Activated CD8-positive, alpha-beta memory T cell treated with anti-CD3 and anti-CD28 coated beads for 36 hours (primary cell): ENCODE measurements around the gene CDH22. TPM values are rescaled to one million over a fixed set of nuclear protein-coding genes. Genes with fewer than 3 reads are reported as not detected.

Experiments used
- CTCF ChIA-PET: fragments of 350-600 bp; sonication (Branson Sonifier 250); formaldehyde crosslinking; loops from one replicate; lab custom pipeline; 2021; ENCODE audit warnings: antibody characterized with exemption; lab: Charles Lee
- POLR2A ChIA-PET: fragments of 350-600 bp; sonication (Branson Sonifier 250); formaldehyde crosslinking; loops from one replicate; lab custom pipeline; 2021; ENCODE audit warnings: antibody characterized with exemption; lab: Charles Lee
- total RNA-seq, 2 experiments: library from RNA; stranded (reverse); gene quantifications; one replicate each; pipeline ENCODE4 v1.2.3, GENCODE V29; 2021

Gene CDH22
- total RNA-seq, 2 experiments from 2014 or later, result not detected

DNA sequence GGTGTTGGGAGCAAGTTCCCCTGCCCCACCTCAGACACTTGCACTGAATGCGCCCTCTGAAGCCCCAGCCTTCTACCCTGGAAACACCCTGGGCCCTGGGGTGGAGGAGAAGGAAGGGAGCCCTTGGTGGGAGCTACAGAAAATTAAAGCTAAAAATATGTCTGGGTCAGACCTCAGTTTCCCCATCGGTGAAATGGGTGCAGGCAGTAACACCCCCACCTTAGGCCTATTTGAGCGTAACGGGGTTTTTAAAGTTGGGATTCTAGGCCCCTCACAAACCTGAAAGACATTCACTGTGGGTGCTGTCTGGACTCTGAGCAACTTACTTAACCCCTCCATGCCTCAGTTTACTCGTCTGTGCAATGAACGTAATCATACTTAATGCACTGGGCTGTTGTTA, 19.3 kb upstream of the CDH22 start:
- CTCF ChIA-PET, result no interaction called here

DNA sequence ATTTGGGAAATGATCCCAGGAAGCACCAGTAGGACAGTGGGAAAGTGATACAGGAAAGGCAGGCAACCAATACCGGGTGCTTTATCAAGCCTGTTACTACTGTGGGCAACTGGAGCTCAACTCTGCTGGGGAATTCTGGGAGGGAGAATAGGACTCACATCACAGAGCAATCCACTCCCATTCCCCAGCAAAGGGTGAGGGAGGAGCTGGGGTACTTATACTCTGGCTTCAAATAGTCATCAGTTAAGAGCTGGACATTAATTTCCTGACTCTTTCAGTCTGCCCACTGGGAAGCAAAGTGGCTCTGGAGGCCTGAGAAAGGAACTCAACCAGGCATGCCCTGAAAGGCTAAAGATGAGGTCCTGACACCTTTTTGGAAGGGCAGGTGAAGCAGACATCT, 17.5 kb upstream of the CDH22 start:
- POLR2A ChIA-PET, result no interaction called here
- CTCF ChIA-PET, result interaction anchor here (1.6 kb wide), 1 partner anchor 23 kb away, joined by 4 read pairs; no protein-coding TSS in a partner anchor

More for the DNA sequence above, 19.3 kb upstream of the CDH22 start:
- POLR2A ChIA-PET, result no interaction called here

DNA sequence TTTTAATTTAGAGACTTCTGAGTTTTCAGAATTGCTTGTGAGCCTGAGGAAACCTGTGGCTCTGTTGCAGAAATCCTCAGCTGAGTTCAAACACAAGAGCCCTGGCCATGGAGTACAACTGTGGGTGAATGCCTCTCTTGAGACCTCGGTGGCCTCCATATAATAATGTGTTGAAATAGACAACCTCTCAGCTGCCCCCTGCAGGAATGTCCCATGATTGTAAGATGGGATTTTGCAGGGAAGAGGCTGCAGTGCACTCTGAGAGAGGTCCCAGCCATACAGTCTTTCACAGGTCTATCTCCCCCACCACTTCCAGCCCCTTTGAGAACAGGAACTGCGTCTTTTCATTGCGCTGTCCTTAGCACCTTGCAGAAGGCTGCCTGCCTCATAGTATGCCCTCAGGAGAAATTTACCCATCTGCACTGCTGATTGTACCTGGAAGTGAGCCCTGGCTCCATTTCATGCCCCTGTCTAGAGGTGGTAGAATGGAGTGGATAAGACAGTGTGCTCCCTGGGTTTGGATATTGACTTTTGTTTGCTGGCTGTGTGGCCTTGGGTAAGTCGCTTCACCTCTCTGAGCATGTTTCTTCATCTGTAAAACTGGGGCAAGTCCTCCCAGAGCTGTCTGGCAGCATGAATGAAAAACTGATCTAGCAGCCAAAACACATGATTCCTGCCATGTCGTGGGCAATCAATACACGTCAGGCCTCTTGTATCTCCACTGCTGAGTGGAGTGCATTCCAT, 16.8 kb upstream of the CDH22 start:
- ChIA-PET CTCF (interaction anchor here (1.6 kb wide), 1 partner anchor 24 kb away, joined by 4 read pairs; no protein-coding TSS in a partner anchor), POLR2A (no interaction called here)

DNA sequence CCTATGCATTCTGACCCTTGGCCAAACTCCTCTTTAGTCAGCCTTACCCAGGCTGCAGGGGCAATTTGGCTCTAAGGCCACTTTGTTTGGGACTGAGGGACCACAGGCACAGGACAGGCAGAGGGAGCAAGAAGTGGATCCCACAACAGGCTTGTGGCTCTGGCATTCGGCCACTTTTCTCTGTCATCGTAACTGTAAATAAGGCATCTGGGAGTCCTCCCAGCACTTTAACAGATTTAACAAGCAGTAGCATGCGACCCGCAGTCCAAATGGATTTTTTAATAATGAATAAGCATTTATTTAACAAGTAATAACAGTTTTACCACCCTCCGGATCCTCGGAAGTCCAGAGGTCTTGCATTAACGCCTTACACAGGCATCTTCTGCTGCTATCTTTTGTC, 16.1 kb upstream of the CDH22 start:
- POLR2A ChIA-PET, result no interaction called here
- CTCF ChIA-PET, result no interaction called here

DNA sequence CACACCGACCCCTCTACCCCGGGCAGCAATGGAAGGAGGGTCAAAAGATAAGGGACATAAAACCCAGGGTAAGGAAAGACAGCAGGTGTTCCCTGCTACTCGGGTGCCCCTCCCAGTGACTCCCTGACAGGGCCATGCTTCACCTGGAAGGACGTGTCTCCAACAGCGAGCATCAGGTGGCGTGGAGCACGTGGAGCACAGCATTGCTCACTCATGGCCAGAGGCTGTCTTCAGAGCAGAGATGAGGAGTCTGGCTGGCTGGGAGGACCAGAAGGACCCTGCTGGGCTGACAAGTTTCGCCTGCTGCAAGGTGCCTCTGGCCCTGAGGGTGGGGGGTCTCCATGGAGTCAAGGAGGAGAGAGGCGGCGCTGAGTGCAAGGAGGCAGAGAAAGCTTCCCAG, 15.3 kb upstream of the CDH22 start:
- ChIA-PET POLR2A (no interaction called here), CTCF (no interaction called here)

DNA sequence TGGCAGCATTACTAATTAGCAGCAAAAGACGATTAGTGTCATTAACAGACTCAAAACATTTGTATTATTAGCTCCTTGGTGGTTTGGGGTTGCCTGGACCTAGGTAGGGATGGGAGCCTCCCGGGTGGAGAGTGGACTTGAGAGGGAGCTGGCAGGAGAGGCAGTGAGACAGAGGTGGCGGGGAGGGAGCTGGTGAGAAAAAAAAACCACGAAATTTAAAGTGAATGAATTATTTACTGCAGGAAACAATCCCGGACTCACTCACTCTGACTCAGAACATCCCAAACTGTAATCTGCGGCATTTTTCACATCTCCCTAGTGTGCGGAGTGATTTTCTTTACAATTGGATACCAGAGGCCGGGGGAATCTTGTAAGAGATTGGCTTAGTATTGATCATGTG, 14.3 kb upstream of the CDH22 start:
- POLR2A ChIA-PET, result no interaction called here
- CTCF ChIA-PET, result no interaction called here

DNA sequence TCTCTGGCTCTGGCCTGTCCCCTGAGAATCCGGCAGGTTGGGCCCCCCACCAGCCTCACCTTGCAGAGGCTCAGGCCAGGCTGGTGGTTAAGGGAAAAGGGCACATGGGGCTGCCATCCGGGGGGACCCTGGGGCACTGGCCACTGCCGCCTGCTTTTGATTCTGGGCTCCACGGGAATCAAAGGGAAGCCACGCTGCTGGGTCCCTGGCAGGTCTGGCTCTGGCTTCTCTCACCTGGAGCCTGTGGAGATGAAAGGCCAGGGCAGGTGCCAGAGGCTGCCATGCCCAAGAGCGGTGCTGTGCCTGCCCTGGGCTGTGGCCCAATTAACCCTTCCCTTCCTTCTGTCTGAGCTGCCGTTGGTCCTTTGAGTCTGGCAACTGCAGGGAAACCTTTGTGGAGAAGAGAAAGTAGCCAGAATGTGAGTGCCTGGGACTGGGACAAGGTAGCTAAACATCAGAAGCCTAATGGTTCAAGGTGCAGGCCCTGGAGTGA, 9.4 kb upstream of the CDH22 start:
- POLR2A ChIA-PET, result no interaction called here

DNA sequence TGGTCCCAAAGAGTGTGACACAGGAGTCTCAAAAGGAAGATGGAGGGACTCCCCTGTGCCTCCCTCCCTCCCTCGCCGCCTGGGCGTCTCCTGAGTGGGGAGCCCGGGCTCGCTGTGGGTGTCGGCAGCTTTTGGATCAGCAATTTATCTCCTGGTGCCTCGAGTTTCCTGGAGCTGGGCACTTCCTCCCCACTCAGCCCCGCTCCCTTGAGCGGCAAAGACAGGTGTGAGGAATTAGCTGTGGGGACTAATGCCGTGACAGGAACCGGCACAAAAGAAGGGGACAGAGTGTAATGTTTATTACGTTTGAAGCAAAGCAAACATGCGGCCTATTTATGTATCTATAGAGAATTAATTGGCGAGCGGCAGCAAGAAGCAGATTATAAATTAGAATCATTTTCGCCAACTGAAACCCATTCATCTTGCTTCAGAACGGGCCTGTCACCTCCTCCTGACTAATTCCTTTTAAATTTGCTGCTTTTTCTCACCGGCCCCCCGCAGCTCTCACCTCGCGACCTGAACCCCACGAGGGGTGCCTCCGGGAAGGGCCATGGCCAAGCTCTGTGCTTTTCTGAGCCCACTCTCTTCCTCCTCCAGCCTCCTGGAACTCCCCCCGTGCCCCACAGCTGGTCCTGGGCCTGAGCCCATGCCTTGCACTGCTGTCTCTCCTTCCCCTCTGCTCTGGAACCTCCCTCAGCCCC, 8.8 kb upstream of the CDH22 start:
- ChIA-PET POLR2A (no interaction called here), CTCF (interaction anchor here (0.6 kb wide), 1 partner anchor 1066 kb away, joined by 7 read pairs; no protein-coding TSS in a partner anchor)

More for the DNA sequence above, 9.4 kb upstream of the CDH22 start:
- CTCF ChIA-PET, result interaction anchor here (0.6 to 1.3 kb wide), 2 partner anchors 94 to 1065 kb away, joined by 3 to 7 read pairs; no protein-coding TSS in a partner anchor

DNA sequence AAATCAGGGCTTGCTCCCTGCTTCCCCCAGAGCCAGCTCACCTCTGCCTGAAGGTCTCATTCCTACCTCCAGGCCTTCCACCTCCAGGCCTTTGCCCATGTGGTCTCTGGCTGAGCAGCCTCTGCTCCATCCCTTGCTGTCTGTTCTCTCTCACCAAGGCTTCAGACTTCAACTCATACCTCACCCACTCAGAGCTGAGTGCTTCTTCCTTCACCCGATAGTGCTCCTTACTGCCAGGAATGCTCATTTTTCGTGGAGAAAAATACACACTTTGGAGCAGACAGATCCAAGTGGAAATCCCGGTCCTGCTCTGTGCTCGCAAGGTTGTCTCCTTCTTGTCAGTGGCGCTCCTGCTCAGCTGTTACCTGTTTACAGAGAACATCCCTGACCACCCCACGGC, 7.0 kb upstream of the CDH22 start:
- ChIA-PET CTCF (interaction anchor here (1.8 kb wide), 1 partner anchor 9 kb away, joined by 5 read pairs; no protein-coding TSS in a partner anchor), POLR2A (no interaction called here)

DNA sequence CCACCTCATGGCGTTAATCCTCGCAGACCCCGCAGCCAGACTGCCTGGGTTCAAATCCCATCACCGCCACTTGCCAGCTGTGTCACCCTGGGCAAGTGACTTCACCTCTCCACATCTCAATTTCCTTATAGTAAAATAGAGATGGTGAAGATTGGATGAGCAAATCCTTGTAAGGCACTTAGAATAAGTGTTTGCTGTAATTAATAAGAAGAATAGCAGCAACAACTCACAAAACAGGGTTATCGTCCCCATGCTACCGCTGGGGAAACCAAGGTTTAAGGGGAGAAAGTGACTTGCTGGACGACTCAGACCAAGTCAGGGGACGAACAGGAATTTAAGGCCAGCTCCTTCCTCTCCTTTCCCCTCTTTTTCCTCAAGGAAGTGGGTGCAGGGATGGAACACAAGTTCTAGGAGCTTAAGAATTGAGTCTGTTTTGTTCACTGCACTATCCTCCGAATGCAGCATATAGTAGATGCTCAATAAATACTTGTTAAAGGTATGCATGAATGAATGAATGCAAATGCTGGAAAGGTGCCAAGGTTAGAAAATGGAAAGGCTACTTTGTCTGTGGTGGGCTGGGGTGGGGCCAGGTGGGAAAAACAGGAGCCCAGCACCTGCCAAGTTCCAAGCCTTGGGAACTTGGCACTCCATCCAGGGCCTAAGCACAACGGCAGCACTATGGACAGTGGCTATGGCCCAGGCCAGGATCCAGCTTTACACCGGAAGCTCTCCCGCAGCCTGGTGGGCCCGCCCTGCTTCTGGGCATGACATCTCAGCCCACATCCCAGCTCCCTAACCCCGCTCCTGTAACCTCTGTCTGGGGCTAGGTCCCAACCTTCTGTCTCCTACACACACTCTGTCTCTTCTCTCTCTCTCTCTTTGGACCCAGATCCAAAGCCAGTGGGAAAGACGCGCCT, 4.9 kb upstream of the CDH22 start:
- POLR2A ChIA-PET, result no interaction called here
- CTCF ChIA-PET, result no interaction called here

DNA sequence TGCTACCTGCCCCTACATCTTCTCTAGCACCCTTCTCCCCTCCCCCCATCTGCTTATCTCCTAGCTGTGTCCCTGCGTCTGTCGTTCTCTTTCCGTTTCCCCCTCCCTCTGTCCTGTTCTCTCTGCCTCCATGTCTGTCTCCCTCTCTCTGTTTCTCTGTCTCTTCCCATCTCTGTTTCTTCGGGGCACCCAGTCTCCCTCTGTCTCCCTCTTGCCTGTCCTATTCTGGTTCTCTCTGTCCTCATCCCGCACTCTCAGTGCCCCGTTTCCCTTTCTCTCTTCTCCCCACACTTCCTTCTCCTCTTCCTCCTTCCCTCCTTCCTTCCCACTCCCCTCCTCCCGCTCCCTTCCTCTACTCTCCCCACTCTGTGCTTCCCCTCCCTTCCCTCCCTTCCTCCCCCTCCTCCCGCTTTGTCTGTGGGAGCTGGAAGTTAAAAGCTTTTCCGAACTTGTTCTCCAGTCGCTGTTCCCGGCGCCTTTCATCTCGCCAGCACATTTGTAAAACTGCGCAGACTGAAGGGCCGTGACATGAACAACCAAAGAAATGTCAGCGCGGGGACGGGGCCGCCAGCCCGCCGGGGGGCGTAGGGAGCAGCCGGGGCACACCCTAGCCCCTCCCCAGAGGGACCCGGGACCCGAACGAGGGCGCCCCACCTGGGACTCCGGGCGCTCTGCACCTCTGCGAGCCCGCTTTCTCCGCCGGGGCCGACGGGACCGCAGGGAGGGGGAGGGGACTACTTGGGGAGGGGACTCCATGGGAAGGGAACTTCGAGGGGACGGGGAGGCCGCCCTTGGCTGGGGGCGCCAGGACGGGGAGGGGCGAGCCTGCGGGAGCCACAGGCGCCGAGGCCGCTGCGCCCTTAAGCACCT, 4.0 kb upstream of the CDH22 start:
- CTCF ChIA-PET, result no interaction called here
- POLR2A ChIA-PET, result no interaction called here

DNA sequence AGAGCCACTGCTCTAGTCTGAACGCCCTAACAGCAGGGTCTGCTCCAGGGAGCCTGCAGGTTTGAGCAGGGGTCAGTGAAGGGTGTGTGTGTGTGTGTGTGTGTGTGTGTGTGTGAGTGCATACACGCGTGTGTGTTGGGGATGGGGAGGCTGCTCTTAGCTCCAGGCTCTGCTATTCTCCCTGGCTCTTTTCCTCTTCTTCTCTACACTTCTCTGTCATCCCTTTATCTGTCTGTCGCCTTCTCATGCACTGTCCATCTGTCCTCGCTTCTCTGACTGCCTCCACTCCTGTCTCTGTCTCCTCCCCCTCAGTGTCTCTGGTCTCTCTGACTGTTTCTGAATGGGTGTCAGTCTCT, 3.4 kb upstream of the CDH22 start:
- ChIA-PET CTCF (no interaction called here), POLR2A (no interaction called here)

DNA sequence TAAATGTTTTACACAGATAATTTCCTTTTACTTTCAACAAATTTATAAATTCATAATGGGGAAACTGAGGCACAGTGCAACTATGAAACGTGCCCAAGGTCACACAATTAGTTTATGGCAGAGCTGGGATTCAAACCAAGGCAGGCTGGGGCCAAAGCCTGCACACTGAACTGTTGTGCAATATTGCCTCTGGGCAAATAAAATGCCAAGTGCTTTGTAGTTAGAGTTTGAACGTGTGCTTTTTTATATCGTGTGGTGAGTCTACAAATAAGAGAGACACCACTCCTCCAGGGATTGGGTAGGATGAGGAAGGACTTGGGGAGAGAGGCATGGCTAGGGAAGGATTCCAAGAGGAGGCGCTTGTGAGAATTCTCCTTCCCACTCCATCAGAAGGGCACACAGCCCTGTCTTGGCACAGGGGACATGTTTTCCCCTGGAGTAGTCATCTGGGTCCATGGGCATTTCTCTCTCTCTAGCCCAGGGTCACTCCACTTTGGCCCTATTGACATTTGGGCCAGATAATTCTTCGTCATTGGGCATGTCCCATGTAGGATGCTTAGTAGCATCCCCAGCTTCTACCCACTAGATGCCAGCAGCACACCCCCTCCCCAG, 2.8 kb upstream of the CDH22 start:
- CTCF ChIA-PET, result no interaction called here
- POLR2A ChIA-PET, result no interaction called here

DNA sequence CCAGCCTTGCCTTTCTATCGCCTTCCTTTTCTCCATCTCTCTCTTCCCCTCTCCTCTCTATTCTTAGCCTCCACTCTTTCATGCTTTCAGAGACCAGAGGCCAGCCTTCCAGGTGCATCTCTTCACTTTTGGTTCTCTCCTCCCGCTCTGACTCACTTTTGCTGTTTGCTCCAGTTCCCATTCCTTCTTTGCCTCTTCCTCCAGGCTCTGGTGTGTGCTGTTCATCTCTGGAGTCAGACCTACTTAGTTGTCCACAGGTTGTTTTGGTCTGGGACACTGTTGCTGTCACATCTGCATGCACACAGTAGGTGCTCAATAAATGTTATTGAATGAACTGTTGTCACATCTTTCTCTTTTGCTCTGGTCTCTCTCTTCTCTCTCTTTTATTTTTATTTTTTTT, 1.6 kb upstream of the CDH22 start:
- ChIA-PET CTCF (no interaction called here), POLR2A (no interaction called here)

DNA sequence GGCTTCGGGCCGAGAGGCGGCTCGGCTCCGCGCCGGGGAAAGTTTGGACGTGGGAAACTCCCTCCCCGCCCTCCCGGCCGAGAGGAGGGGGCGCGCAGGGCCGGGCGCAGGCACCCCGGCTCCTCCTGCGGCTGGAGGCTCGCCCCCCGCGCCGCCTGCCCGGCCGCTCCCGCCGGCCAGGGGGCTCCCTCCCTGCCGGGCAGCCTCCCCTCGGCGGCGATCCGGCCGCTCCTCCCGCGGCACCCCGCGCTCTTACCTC, 370 bp downstream of the CDH22 start:
- ChIA-PET CTCF (no interaction called here), POLR2A (no interaction called here)

DNA sequence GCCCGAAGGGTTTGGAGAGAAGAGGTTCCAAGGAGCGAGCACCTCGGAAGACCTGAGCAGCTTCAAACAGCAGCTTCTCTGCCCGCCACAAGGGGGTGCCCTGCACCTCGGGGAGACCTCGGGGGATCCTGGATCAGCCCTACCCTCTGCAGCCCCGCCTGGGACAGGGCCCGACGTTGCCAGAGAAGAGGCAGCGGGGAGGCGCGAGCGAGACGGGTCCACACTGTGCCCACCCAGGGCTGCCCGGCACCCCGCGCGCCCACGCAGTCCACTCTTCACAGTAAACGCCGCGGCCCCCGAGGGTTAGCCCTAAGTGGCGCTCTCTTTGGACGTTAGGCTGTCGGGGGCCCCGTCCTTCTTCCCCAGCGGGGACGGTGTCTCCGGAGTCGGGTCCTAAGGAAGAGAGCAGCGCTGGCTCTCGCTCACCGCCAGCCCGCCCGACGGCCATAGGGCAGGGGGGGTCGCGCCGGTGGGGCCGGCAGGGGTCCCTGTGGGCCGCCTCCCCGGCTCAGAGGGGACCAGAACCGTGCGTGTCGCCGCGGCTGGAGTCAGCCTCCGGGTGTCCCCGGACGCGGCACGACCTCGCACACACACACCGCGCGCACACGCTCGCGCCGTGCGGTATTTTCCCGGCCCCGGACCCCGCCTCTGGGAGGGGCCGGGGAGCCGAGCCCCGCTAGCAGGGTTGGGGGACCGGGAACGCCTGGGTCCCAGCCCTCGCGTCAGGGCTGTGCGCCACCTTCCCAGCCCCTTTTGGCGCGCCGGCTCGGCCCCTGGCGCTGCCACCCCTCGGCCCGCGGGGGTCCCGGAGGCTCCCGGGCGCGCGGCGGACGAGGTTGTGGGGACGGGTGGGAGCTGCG, 929 bp downstream of the CDH22 start:
- POLR2A ChIA-PET, result no interaction called here
- CTCF ChIA-PET, result interaction anchor here (0.6 to 2.5 kb wide), 17 partner anchors 8 to 167 kb away, joined by 3 to 12 read pairs (median 3); partner anchors contain the start of gene ELMO2

DNA sequence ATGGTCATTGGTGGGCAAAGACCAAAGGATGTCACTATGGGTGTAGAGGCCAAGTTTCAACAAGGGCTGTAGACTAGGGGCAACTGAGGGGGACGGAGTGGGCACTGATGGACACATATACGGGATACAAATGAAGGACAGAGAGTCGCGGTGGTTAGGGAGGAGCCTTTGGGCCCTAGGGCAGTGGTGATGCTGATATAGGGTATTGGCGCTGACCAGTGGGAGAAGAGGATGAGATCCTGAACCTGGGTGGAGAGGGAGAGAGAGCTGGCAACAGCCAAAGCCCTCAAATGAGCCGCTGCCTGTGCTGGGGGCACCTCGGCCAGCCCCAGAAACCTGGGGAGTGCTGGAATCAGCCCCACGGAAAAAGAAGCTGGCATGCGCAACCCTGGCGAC, 1.6 kb downstream of the CDH22 start:
- CTCF ChIA-PET, result interaction anchor here (0.6 to 2.5 kb wide), 17 partner anchors 9 to 167 kb away, joined by 3 to 12 read pairs (median 3); partner anchors contain the start of gene ELMO2
- POLR2A ChIA-PET, result no interaction called here
